HCT116 (cell line): ENCODE results near the gene NR6A1. TPM values are rescaled to one million over a fixed set of nuclear protein-coding genes. Genes with fewer than 3 reads are reported as not detected.

Experiments
- ATAC-seq: fragments of 200-7000 bp; cut with Tn5 transposase; 2 replicates; pipeline ENCODE4 v1.9.1; 2020; ENCODE audit warnings: mild to moderate bottlenecking, moderate library complexity
- BruUV-seq: library from RNA; stranded (reverse); fragments of 400-500 nt; replicated peaks from 2 replicates; lab custom pipeline; 2021; lab: Mats Ljungman, UMichigan
- CTCF ChIA-PET: fragments of 300-600 bp; sonication (Branson Sonifier 250); formaldehyde crosslinking; loops from one replicate; lab custom pipeline; 2021; ENCODE audit warnings: antibody characterized with exemption; lab: Charles Lee
- POLR2A ChIA-PET: fragments of 300-600, 350-600 bp; sonication (Branson Sonifier 250); formaldehyde crosslinking; loops from one replicate; lab custom pipeline; 2021; ENCODE audit warnings: antibody characterized with exemption; lab: Charles Lee
- RAD21 ChIA-PET, 2 experiments: fragments of 300-600 bp; sonication (Branson Sonifier 250); formaldehyde crosslinking; loops; one replicate each; lab custom pipeline; 2023; ENCODE audit warnings: low total read pairs in 2 of 2; ENCODE audit not compliant: uncharacterized antibody in 2 of 2, unreplicated experiment in 2 of 2, low non-redundant PET in 1 of 2; lab: Charles Lee
- DNase-seq: peaks from one replicate; pipeline ENCODE4 v3.0.0-alpha.2; 2010; ENCODE audit warnings: low read depth, low spot score
- H2AFZ ChIP-seq: fragments of 200-600 bp; shearing (Covaris generic), sonication (generic); 2 replicates; pipeline ENCODE4 v1.6.1; 2017; ENCODE audit warnings: low read depth, mixed run types, mixed read lengths, antibody characterized with exemption, low read length; ENCODE audit not compliant: poor library complexity, severe bottlenecking
- H3K27ac ChIP-seq: 2 replicates; pipeline ENCODE4 v1.5.1; 2012; ENCODE audit warnings: low read depth, low read length
- H3K27me3 ChIP-seq: fragments of 200-600 bp; sonication (generic); 2 replicates; pipeline ENCODE4 v1.6.1; 2016; ENCODE audit warnings: mixed run types, low read length, mixed read lengths; ENCODE audit not compliant: insufficient read depth
- H3K36me3 ChIP-seq, 2 experiments: fragments of 200-500 bp in 1 of 2; fragments of 200-600 bp in 1 of 2; sonication (Bioruptor generic) in 1 of 2; sonication (generic) in 1 of 2; 2 replicates each; pipeline versions ENCODE4 v1.5.1 to v1.6.1; 2014 to 2016; ENCODE audit warnings: low read length in 2 of 2, inconsistent platforms in 1 of 2, mixed read lengths in 1 of 2, mixed run types in 1 of 2; ENCODE audit not compliant: insufficient read depth in 2 of 2, control insufficient read depth in 1 of 2
- H3K4me1 ChIP-seq, 2 experiments: fragments of 200-600 bp in 1 of 2; sonication (generic) in 1 of 2; 2 replicates each; pipeline versions ENCODE4 v1.5.1 to v1.6.1; 2012 to 2017; ENCODE audit warnings: low read length in 2 of 2, inconsistent platforms in 1 of 2, mild to moderate bottlenecking in 1 of 2, mixed read lengths in 1 of 2, mixed run types in 1 of 2, moderate library complexity in 1 of 2; ENCODE audit not compliant: insufficient read depth in 2 of 2, control insufficient read depth in 1 of 2
- H3K4me2 ChIP-seq: fragments of 200-600 bp; sonication (generic); 2 replicates; pipeline ENCODE4 v1.6.1; 2017; ENCODE audit warnings: mixed run types, low read length, mixed read lengths
- H3K4me3 ChIP-seq, 2 experiments: fragments of 200-600 bp in 1 of 2; sonication (generic) in 1 of 2; replicated peaks in 1 of 2; 2 replicates each; pipeline ENCODE4 v1.5.1; 2011 to 2016; ENCODE audit warnings: low read length in 2 of 2, control low read depth in 1 of 2, low read depth in 1 of 2, mild to moderate bottlenecking in 1 of 2, mixed read lengths in 1 of 2, mixed run types in 1 of 2
- H3K79me2 ChIP-seq: fragments of 200-600 bp; sonication (generic); 2 replicates; pipeline ENCODE4 v1.6.1; 2017; ENCODE audit warnings: mild to moderate bottlenecking, mixed run types, low read length, moderate library complexity, mixed read lengths; ENCODE audit not compliant: insufficient read depth
- H3K9ac ChIP-seq: fragments of 200-600 bp; sonication (generic); 2 replicates; pipeline ENCODE4 v1.6.1; 2016; ENCODE audit warnings: low read length, mixed read lengths
- H3K9me2 ChIP-seq: fragments of 200-600 bp; sonication (generic), shearing (Covaris generic); 2 replicates; pipeline ENCODE4 v1.6.1; 2017; ENCODE audit warnings: mixed run types, mild to moderate bottlenecking, moderate library complexity; ENCODE audit not compliant: insufficient read depth
- H3K9me3 ChIP-seq, 2 experiments: fragments of 200-500 bp in 1 of 2; fragments of 200-600 bp in 1 of 2; sonication (Bioruptor generic) in 1 of 2; sonication (generic) in 1 of 2; 2 replicates each; pipeline ENCODE4 v1.6.1; 2014 to 2017; ENCODE audit warnings: low read length in 2 of 2, mixed read lengths in 2 of 2, inconsistent platforms in 1 of 2, low read depth in 1 of 2, mild to moderate bottlenecking in 1 of 2, mixed run types in 1 of 2, moderate library complexity in 1 of 2; ENCODE audit not compliant: control insufficient read depth in 1 of 2, insufficient read depth in 1 of 2
- H4K20me1 ChIP-seq: fragments of 200-600 bp; sonication (generic), shearing (Covaris generic); 2 replicates; pipeline ENCODE4 v1.6.1; 2017; ENCODE audit warnings: mixed run types, mild to moderate bottlenecking, moderate library complexity; ENCODE audit not compliant: insufficient read depth
- ELF1 ChIP-seq: IDR thresholded peaks from 2 replicates; pipeline ENCODE4 v1.6.1; 2012; ENCODE audit warnings: low read depth, borderline replicate concordance
- EZH2 ChIP-seq: fragments of 200-600 bp; sonication (generic); IDR thresholded peaks from 2 replicates; pipeline ENCODE4 v1.6.1; 2017; ENCODE audit warnings: antibody characterized with exemption, mixed run types
- EZH2phosphoT487 ChIP-seq: fragments of 200-600 bp; IDR thresholded peaks from 2 replicates; pipeline ENCODE4 v1.6.1; 2018; ENCODE audit warnings: antibody characterized with exemption, borderline replicate concordance
- JUND ChIP-seq: IDR thresholded peaks from 2 replicates; pipeline ENCODE4 v1.6.1; 2012
- REST ChIP-seq: IDR thresholded peaks from 2 replicates; pipeline ENCODE4 v1.6.1; 2012; ENCODE audit warnings: low read depth
- SIN3A ChIP-seq: IDR thresholded peaks from 2 replicates; pipeline ENCODE4 v1.6.1; 2012; ENCODE audit warnings: low read depth
- SP1 ChIP-seq: IDR thresholded peaks from 2 replicates; pipeline ENCODE4 v1.6.1; 2012; ENCODE audit warnings: low read depth
- TCF7L2 ChIP-seq: IDR thresholded peaks from 2 replicates; pipeline ENCODE4 v1.7.0; 2011; ENCODE audit warnings: borderline replicate concordance, inconsistent platforms; ENCODE audit not compliant: insufficient read depth, insufficient read length; ENCODE audit errors: extremely low read depth
- YY1 ChIP-seq: IDR thresholded peaks from 2 replicates; pipeline ENCODE4 v1.6.1; 2011; ENCODE audit warnings: low read length, low read depth, moderate library complexity, mild to moderate bottlenecking; ENCODE audit not compliant: insufficient replicate concordance; ENCODE audit errors: extremely low read depth
- ZFX ChIP-seq: fragments of 450-650 bp; IDR thresholded peaks from 2 replicates; pipeline ENCODE4 v1.6.1; 2017
- ZNF274 ChIP-seq: fragments of 200-500 bp; sonication (Bioruptor generic); IDR thresholded peaks from 2 replicates; pipeline ENCODE4 v1.6.1; 2014; ENCODE audit warnings: mild to moderate bottlenecking, low read depth, low read length, inconsistent platforms
- intact Hi-C: fragments of 100-400 bp; cut with micrococcal nuclease; formaldehyde crosslinking; loops from 2 replicates; pipeline ENCODE4 v1.10.0; 2022
- total RNA-seq: library from RNA; stranded (reverse); gene quantifications from one replicate; pipeline ENCODE4 v1.2.1, GENCODE V29; 2021; ENCODE audit not compliant: unreplicated experiment

Gene NR6A1
- total RNA-seq, 1 experiment from 2014 or later = 9.9 TPM

DNA sequence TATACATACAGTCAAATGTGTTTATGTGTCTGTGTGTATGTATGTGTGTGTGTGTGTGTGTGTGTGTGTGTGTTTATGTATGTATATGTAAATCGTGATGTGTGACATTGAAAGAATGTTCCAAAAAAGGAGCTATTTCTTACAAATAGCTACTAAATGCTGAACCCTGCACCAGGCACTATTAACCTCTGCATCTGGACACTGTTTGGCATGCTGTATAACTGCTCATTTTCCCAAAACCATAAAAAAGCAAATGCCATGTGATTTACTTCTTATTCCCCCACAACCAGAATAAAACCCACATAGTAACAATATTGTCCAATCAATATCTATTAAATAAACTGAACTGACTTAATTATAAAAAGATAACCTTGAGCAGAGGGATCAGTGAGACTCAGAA lies 91.1 kb downstream of the NR6A1 start:
- H3K4me1 ChIP-seq = no peaks in the 10 kb centered on the region
- H3K9ac ChIP-seq = no peak overlapping the region
- no peaks in the 10 kb centered on the region for H3K9me2 ChIP-seq
- no peaks in the 10 kb centered on the region; the same call in 1 of the 2 replicates for H3K79me2 ChIP-seq
- ChIA-PET POLR2A (no interaction called here), CTCF (no interaction called here), RAD21 (no interaction called here)
- no peaks in the 10 kb centered on the region for H3K9me3 ChIP-seq
- ATAC-seq (no peak), DNase-seq (no peak)
- peaks cover 2% of the 10 kb centered on the region; the same call in 1 of the 2 replicates for H4K20me1 ChIP-seq
- no peak overlapping the region for H3K4me2 ChIP-seq
- no peak overlapping the region for H3K4me3 ChIP-seq
- intact Hi-C loops = no loop called here
- H2AFZ ChIP-seq = no peak overlapping the region
- no TSS peak for BruUV-seq
- TF ChIP-seq TCF7L2 (no peak), JUND (no peak), YY1 (no peak), REST (no peak), ELF1 (no peak), EZH2phosphoT487 (no peak), SIN3A (no peak), EZH2 (no peak), ZNF274 (no peak), SP1 (no peak), ZFX (no peak)
- no peaks in the 10 kb centered on the region for H3K27me3 ChIP-seq
- H3K27ac ChIP-seq = no peak overlapping the region
- H3K36me3 ChIP-seq = no peaks in the 10 kb centered on the region
